Stimulated activated CD4-positive, alpha-beta T cell treated with anti-CD3 and anti-CD28 coated beads, Interleukin-15, amount 100 ng/mL, for 24 hours (primary cell): ENCODE measurements around the gene THEMIS2.

ENCODE experiments used
- DNase-seq: peaks from one replicate; pipeline ENCODE4 v3.0.0-alpha.2; 2020

The THEMIS2 gene

GRCh38 chr1:27886744-27887143, 14.4 kb downstream of the THEMIS2 start:
- no peak for DNase-seq

- DNase-seq = peak; percentile 40
These were observed 15.1 kb downstream of the THEMIS2 start for GRCh38 chr1:27887215-27888021.

- DNase-seq = no peak
These were observed 17.2 kb downstream of the THEMIS2 start for GRCh38 chr1:27889506-27889905.

- peak; percentile 58 for DNase-seq
These were observed 19.0 kb downstream of the THEMIS2 start for GRCh38 chr1:27891196-27891889.

- DNase-seq = no peak
These were observed 22.2 kb downstream of the THEMIS2 start for GRCh38 chr1:27894521-27894920.

GRCh38 chr1:27906759-27907158, 34.4 kb downstream of the THEMIS2 start:
- DNase-seq = no peak

- DNase-seq = peak; percentile 27
These were observed 40.1 kb downstream of the THEMIS2 start for GRCh38 chr1:27912429-27912828.

DNA sequence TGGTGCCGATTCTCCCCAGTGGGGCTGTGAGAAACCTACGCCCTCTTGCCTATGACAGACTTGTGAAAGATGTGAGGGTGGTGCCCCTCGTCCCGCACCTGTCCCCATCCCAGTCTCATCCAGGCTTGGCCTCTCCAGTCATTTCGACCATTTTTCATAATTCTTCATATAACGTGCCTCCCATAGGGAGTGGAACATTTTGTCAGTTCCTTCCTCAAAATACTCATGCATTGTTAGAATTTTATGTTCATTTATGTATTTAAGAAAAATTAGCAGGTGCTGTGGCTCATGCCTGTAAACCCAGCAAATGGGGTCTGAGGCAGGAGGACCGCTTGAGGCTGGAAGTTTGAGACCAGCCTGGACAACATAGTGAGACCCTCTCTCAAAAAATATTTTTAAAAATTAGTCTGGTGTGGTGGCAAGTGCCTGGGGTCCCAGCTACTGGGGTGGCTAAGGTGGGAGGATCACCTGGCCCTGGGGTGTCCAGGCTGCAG, 42.8 kb downstream of the THEMIS2 start:
- DNase-seq = no peak

- DNase-seq = no peak
These were observed 49.9 kb downstream of the THEMIS2 start for GRCh38 chr1:27922272-27922671.

- no peak for DNase-seq
These were observed 56.0 kb downstream of the THEMIS2 start for GRCh38 chr1:27928216-27928954.

DNA sequence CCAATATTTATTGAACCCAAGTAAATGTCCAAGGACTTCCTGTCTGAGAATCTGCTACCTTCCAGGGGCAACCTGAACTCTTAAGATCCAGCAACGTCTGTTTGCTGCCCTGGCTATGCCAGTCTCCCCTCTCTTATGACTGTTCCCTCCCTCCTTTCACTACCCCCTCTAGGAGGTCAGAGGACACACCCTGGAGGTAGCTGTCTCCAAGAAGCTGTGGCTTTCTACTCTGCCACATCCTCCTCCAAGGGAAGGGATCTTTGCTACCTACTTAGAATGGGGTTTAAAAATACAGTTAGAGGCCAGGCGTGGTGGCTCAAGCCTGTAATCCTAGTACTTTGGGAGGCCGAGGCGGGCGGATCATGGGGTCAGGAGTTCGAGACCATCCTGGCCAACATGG, 58.8 kb downstream of the THEMIS2 start:
- no peak for DNase-seq

DNA sequence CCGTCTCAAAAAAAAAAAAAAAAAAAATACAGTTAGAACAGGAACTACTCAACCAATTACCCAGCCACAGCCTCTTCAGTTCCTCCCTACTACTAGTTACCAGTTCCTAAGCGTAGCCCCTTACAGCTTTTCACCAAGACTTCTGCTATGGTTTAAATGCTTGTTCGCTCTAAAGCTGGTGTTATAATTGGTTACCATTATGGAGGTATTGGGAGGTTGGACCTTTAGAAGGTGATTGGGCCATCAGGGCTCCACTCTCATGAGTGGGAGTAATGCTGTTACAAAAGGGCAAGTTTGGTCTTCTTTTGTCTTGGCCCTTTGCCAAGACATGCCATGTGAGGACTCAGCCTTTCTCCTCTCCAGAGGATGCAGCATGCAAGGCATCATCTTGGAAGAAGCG, 59.4 kb downstream of the THEMIS2 start:
- DNase-seq = no peak

DNA sequence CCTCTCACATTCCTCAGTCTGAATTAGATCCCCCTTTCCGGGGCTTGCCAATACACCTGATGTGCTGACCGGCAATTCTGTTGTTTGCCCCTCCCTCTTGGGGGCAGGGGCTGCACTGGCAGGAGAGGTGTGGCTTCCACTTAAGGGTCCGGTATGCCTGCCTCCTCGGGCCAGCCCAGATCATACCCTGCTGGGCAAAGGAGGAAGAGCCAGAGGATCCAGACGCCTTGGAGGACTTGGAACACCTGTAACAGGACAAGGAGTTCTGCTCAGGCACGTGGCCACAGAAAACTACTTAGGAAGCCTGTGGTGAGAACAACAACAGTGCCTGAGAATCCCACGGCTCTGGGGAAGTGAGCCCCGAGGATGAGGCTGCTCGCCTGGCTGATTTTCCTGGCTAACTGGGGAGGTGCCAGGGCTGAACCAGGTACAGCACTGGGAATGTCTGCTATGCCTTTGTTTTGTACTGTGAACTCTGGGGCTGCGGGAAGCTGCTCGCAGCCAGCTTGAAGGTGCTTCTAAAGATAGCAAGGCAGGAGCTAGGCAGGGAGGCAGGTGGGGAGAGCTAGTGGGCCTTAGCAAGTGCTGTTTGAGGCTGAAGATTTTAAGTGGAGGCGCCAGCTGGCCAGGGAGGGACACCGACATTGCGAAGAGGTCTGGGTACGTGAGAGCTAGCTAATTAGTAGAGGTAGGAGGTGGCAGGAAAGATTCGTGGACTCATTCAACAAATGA, 62.6 kb downstream of the THEMIS2 start, which contains the start of gene SMPDL3B:
SMPDL3B (plus strand) TSS at position 183 of the 732 bp plus-strand sequence; CDS start at position 367, 184 bp downstream.
- DNase-seq = peak; percentile 35

DNA sequence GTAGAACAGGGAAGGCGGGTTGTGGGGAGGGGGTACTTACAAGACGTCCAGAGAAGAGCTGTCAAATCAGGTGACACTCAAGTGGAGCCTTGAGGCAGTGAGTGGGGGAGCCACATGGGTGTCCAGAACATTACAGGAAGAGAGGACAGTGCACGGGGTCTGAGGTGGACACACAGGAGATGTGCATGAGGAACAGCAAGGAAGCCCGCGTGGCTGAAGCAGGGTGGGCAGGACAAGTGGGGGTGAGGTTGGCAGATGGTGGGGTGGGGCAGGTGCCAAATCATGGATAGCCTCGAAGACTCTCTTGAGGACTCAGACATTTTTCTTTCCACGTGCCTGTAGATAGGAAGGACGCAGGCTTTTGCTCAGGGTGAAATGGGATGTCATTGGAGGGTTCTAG, 63.4 kb downstream of the THEMIS2 start:
- DNase-seq = no peak
